GM12873 (cell line): Measurements from ENCODE around the gene C1QTNF8.

Experiments
- TF ChIP-seq, protein P1 (sequence below): IDR thresholded peaks from 2 replicates; pipeline ENCODE4 v1.5.1; 2012; ENCODE audit warnings: low read depth, mild to moderate bottlenecking, moderate library complexity, low read length, control low read depth; ENCODE audit not compliant: insufficient read depth; ENCODE audit errors: missing control alignments

C1QTNF8 gene

GRCh38 chr16:1045310-1045992 is 50.6 kb downstream of the C1QTNF8 start:
- TF ChIP-seq, protein P1, sequence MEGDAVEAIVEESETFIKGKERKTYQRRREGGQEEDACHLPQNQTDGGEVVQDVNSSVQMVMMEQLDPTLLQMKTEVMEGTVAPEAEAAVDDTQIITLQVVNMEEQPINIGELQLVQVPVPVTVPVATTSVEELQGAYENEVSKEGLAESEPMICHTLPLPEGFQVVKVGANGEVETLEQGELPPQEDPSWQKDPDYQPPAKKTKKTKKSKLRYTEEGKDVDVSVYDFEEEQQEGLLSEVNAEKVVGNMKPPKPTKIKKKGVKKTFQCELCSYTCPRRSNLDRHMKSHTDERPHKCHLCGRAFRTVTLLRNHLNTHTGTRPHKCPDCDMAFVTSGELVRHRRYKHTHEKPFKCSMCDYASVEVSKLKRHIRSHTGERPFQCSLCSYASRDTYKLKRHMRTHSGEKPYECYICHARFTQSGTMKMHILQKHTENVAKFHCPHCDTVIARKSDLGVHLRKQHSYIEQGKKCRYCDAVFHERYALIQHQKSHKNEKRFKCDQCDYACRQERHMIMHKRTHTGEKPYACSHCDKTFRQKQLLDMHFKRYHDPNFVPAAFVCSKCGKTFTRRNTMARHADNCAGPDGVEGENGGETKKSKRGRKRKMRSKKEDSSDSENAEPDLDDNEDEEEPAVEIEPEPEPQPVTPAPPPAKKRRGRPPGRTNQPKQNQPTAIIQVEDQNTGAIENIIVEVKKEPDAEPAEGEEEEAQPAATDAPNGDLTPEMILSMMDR = no peak

GRCh38 chr16:1044460-1045309 is 51.4 kb downstream of the C1QTNF8 start:
- TF ChIP-seq, protein P1 = no peak

DNA sequence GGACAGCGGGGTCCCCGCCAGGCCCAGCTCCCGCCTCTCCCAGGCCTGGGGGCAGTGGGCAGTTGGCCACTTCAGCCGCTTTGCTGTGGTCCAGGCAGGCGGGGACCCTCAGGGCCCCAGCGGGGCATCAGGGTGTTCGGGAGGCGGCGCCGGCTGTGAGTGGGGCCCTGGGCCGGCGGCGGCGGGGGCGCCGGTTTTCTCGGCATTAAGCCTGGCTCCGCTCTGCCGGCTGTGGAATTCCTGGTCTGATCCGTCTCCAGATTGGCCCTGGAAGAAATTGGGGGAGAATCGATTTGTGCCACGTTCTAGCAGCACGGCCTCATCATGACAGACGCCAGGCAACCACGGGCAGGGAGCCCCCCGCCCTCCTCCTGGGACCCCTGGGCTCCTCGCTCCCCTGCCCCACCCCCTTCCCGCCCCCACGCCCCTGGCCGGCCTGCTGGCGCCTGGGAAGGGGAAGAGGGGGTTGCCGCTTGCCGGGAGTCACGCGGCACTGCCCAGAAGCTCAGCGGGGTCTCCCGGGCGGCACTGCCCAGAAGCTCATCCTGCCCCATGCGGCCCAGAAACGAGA is 52.1 kb downstream of the C1QTNF8 start:
- TF ChIP-seq, protein P1 = no peak

GRCh38 chr16:1042866-1043265 is 53.2 kb downstream of the C1QTNF8 start:
- TF ChIP-seq, protein P1 = no peak

- TF ChIP-seq, protein P1 = no peak
Observed at GRCh38 chr16:1042049-1042744, 53.8 kb downstream of the C1QTNF8 start.

- TF ChIP-seq, protein P1 = no peak
Observed at GRCh38 chr16:1040346-1040745, 55.7 kb downstream of the C1QTNF8 start.

DNA sequence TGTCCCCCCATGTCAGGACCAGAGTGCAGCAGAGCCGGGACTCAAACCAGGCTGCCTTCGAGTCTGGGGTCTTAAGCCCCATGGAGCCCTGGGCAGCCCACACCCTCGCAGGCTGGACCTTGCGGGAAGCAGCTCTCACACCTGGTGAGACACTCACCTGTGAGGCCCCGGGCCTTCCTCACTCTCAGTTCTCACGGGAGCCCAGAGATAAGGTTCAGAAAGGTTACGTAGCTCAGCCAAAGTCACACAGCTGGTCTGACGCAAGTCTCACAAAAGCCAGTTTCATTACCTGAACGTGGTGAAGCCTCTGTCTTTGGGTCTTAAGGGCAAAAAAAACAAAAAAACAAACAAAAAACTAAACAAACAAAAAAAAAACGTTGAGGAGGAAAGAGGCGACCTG is 56.3 kb downstream of the C1QTNF8 start:
- TF ChIP-seq, protein P1 = no peak
